Transverse colon (tissue), 4 donors: ENCODE results near the gene NPM1. TPM values are rescaled to one million over a fixed set of nuclear protein-coding genes. Genes with fewer than 3 reads are reported as not detected.

ENCODE experiments used
- DNase-seq: peaks from one replicate; pipeline ENCODE4 v3.0.0-alpha.2; 2019
- H3K27ac ChIP-seq, 4 donors: fragments of 200-600 bp; sonication (generic); 2 replicates each; pipeline ENCODE4 v1.5.1; 2016 to 2018; ENCODE audit warnings: inconsistent platforms in 4 of 4
- H3K27me3 ChIP-seq: fragments of 200-600 bp; sonication (generic); 2 replicates; pipeline ENCODE4 v1.5.1; 2017; ENCODE audit warnings: inconsistent platforms
- H3K36me3 ChIP-seq, 4 donors: fragments of 200-600 bp; sonication (generic); 2 replicates each; pipeline ENCODE4 v1.5.1; 2017 to 2019; ENCODE audit warnings: inconsistent platforms in 4 of 4
- H3K4me1 ChIP-seq, 4 donors: fragments of 200-600 bp; sonication (generic); 2 replicates each; pipeline ENCODE4 v1.5.1; 2017 to 2020; ENCODE audit warnings: inconsistent platforms in 4 of 4
- H3K4me3 ChIP-seq, 4 donors: fragments of 200-600 bp; sonication (generic); 1 replicate in 1 of 4; 2 replicates in 3 of 4; pipeline versions ENCODE4 v1.5.1 to v1.6.1; 2017 to 2019; ENCODE audit warnings: inconsistent platforms in 4 of 4
- H3K9me3 ChIP-seq, 2 donors: fragments of 200-600 bp; sonication (generic); 2 replicates each; pipeline ENCODE4 v1.5.1; 2017 to 2019; ENCODE audit warnings: inconsistent platforms in 2 of 2
- EP300 ChIP-seq: sonication (generic); formaldehyde crosslinking; IDR thresholded peaks from one replicate; pipeline ENCODE4 v1.6.1; 2017; ENCODE audit warnings: antibody characterized with exemption, low read depth
- POLR2A ChIP-seq: fragments of 450-650 bp; IDR thresholded peaks from one replicate; pipeline ENCODE4 v1.6.1; 2016; ENCODE audit warnings: antibody characterized with exemption, mild to moderate bottlenecking, moderate library complexity
- POLR2AphosphoS5 ChIP-seq, 3 donors: sonication (generic); formaldehyde crosslinking; IDR thresholded peaks; one replicate each; pipeline ENCODE4 v1.6.1; 2016; ENCODE audit warnings: antibody characterized with exemption in 3 of 3
- WGBS, 2 donors: methylation state at CpG; one replicate each; pipeline ENCODE4 v1.1.5; 2018; ENCODE audit warnings: low coverage in 1 of 2; 5-methylcytosine and 5-hydroxymethylcytosine counted together
- in situ Hi-C, 4 donors: fragments of 200-750 bp; cut with MboI; loops; one replicate each; pipeline versions ENCODE4 v1.15.0 to v1.15.1; 2017; ENCODE audit warnings: low sequenced_read_pairs in 3 of 4, low pct_ligation_motif_present in 1 of 4, low pct_unique_long_range_greater_than_20kb in 1 of 4
- intact Hi-C: fragments of 100-400 bp; cut with DNase I; formaldehyde crosslinking; loops from one replicate; pipeline ENCODE4 v1.15.1; 2023; ENCODE audit warnings: low total_unique reads
- total RNA-seq, 4 donors: library from RNA; depleted of rRNA; stranded (reverse); fragments of >200 nt; gene quantifications; one replicate each; pipeline ENCODE4 v1.1.0, GENCODE V29; 2016
- TF ChIP-seq, protein P1 (sequence below), 5 experiments: fragments of 200-600 bp in 3 of 5; fragments of 450-650 bp in 2 of 5; sonication (generic) in 3 of 5; IDR thresholded peaks; 1 replicate in 2 of 5; 2 replicates in 3 of 5; pipeline ENCODE4 v1.5.1; 2016 to 2017; ENCODE audit warnings: antibody characterized with exemption in 5 of 5, inconsistent platforms in 3 of 5, mild to moderate bottlenecking in 2 of 5, moderate library complexity in 1 of 5

NPM1 gene
- total RNA-seq, 4 donors from 2014 or later, result 279 to 2,349 (median 380) TPM

DNA sequence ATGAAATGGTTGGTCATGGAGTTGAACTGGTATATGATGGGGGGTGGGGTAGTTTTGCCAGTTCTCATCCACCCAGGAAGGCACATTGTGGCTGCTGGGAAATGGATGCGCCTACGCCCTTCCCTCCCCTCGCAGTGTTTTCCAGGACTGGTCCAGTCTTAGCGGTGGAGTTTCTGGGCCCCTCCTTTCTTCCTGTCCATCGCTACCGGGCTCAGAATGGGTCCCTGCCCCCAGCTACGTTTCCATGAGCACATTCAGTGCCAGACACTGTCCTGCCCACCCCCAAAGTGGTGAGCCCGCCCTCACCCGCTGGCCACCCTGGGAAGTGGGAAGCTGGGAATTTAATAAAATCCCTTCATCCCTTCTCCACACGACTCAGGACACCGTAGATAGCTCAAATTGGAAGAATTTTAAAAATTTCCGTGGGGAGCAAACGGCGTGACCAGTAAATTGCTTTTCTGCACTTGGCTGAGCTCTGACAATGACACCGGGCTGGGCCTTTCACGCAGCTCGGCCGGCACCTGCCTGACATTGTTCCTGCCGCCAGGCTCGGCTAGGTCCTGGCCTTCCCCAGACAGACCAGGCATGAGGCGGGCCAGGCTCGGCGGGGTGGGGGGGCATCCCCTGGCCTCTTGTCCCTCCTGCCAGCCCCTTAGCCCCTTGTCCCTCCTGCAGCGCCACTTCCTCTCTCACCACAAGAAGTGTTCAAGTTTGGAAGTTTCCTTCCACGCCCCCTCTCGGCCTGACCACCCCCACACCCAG is 35.4 kb downstream of the NPM1 start:
- in situ Hi-C loops (loop anchor here (25.0 kb wide), 2 partner anchors 489 to 614 kb away; no protein-coding TSS in a partner anchor), intact Hi-C loops (no loop called here)
- 85 to 87% methylated on average over 13 to 26 of the region's 26 CpGs for WGBS, 2 donors
- Histone ChIP-seq H3K4me1 (peaks cover 19 to 30% (median 27%) of the 10 kb centered on the region in 4 donors), H3K36me3 (no peaks in the 10 kb centered on the region), H3K27me3 (peaks cover 29% of the 10 kb centered on the region), H3K4me3 (no peak overlapping the region), H3K27ac (no peak overlapping the region), H3K9me3 (no peaks in the 10 kb centered on the region)
- TF ChIP-seq EP300, result no peak
- TF ChIP-seq POLR2A, result no peak
- TF ChIP-seq, protein P1, sequence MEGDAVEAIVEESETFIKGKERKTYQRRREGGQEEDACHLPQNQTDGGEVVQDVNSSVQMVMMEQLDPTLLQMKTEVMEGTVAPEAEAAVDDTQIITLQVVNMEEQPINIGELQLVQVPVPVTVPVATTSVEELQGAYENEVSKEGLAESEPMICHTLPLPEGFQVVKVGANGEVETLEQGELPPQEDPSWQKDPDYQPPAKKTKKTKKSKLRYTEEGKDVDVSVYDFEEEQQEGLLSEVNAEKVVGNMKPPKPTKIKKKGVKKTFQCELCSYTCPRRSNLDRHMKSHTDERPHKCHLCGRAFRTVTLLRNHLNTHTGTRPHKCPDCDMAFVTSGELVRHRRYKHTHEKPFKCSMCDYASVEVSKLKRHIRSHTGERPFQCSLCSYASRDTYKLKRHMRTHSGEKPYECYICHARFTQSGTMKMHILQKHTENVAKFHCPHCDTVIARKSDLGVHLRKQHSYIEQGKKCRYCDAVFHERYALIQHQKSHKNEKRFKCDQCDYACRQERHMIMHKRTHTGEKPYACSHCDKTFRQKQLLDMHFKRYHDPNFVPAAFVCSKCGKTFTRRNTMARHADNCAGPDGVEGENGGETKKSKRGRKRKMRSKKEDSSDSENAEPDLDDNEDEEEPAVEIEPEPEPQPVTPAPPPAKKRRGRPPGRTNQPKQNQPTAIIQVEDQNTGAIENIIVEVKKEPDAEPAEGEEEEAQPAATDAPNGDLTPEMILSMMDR (IDR thresholded peaks at IDR 0.05), result no peak
- no peak for TF ChIP-seq POLR2AphosphoS5 (IDR thresholded peaks at IDR 0.05)
- no peak for DNase-seq

DNA sequence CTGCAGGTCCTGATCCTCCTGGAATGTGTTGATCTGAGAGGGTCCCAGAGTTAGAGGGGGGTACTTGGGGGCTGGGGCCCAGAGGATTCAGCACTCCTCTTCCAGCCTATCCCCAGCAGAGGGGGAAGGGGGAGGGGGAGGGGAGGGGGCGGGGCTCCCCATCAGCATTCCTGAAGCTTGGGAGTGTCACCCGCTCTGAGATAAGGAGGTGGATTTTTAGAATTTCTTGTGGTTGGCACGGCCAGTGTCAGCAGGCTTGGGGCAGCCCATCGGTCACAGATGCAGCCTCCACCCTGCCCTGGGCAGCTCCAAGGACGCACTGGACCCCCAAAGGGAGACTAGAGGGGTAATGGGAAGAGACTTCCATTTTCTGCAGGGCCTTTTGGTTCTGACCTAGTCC is 37.1 kb downstream of the NPM1 start:
- 64% methylated on average over 5 of the region's 5 CpGs; no CpG with 5 or more reads in 1 of the 2 donors for WGBS, 2 donors
- Histone ChIP-seq H3K36me3 (no peaks in the 10 kb centered on the region), H3K27me3 (peaks cover 18% of the 10 kb centered on the region), H3K4me3 (no peak overlapping the region), H3K9me3 (no peaks in the 10 kb centered on the region), H3K27ac (no peak overlapping the region), H3K4me1 (peaks cover 14 to 16% (median 14%) of the 10 kb centered on the region in 4 donors)
- in situ Hi-C loops (loop anchor here (25.0 kb wide), 3 partner anchors 463 to 613 kb away; no protein-coding TSS in a partner anchor), intact Hi-C loops (no loop called here)
- no peak for DNase-seq
- TF ChIP-seq EP300 (no peak), POLR2A (no peak), POLR2AphosphoS5 (IDR thresholded peaks at IDR 0.05) (no peak)
- TF ChIP-seq, protein P1 (IDR thresholded peaks at IDR 0.05), result no peak

DNA sequence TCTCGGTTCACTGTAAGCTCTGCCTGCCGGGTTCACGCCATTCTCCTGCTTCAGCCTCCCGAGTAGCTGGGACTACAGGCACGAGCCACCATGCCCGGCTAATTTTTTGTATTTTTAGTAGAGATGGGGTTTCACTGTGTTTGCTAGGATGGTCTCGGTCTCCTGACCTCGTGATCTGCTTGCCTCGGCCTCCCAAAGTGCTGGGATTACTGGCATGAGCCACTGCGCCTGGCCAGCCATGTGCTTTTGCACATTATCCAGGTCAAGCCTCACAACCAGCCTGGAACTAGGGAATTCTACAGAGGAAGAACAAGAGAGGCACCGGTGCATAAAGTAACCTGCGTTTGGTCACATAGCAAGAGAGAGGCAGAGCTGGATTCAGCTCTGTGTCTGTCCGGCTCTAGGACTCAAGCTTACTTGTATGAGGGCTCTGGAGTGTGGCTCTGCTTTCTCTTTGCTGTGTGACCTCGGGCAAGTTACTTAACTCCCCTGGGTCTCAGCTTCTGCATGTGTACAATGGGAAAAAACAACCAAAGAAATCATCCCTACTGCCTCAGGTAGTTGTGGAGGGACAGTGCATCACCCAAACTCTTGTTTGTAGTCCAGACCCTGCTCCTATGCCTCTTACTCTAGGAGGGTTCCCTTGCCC is 38.1 kb downstream of the NPM1 start:
- H3K36me3 ChIP-seq, result no peaks in the 10 kb centered on the region
- DNase-seq, result no peak
- H3K27ac ChIP-seq, result no peak overlapping the region
- H3K9me3 ChIP-seq, result no peaks in the 10 kb centered on the region
- peaks cover 8% of the 10 kb centered on the region for H3K27me3 ChIP-seq
- intact Hi-C loops, result no loop called here
- WGBS, 2 donors, result 91% methylated on average over 14 of the region's 14 CpGs; no CpG with 5 or more reads in 1 of the 2 donors
- in situ Hi-C loops, result loop anchor here in 1 of 4 donors (25.0 kb wide), 1 partner anchor 462 kb away; no protein-coding TSS in a partner anchor
- no peak for TF ChIP-seq POLR2A
- no peak for TF ChIP-seq POLR2AphosphoS5 (IDR thresholded peaks at IDR 0.05)
- TF ChIP-seq, protein P1 (IDR thresholded peaks at IDR 0.05), result no peak
- TF ChIP-seq EP300, result no peak
- peaks cover 6 to 8% (median 6%) of the 10 kb centered on the region in 4 donors for H3K4me1 ChIP-seq
- no peak overlapping the region for H3K4me3 ChIP-seq

DNA sequence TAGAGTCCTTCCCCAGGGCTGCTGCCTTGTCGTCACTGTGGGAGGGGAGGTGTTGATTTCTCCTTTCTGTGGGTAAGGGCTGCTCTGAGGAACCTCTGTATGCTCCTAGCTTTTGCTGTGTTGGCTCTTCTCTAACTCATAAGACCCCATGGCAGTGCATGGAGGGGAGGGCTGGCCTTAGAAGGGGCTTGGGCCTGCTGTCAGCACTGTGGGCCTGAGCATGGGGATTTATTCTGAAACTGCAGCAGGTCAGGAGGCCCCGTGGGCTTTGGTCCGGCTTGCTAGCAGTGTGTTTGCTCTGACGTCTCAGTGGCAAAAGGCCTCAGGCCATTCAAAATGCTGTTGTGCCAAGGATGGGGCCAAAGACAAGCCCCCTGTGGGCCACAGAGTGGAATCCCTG is 38.6 kb downstream of the NPM1 start:
- no peak for DNase-seq
- H3K36me3 ChIP-seq, result no peaks in the 10 kb centered on the region
- intact Hi-C loops (no loop called here), in situ Hi-C loops (loop anchor here in 1 of 4 donors (25.0 kb wide), 1 partner anchor 461 kb away; no protein-coding TSS in a partner anchor)
- peaks cover 3% of the 10 kb centered on the region for H3K27me3 ChIP-seq
- H3K9me3 ChIP-seq, result no peaks in the 10 kb centered on the region
- H3K27ac ChIP-seq, result no peak overlapping the region
- 78% methylated on average over 4 of the region's 4 CpGs; no CpG with 5 or more reads in 1 of the 2 donors for WGBS, 2 donors
- H3K4me1 ChIP-seq, result peaks cover under 1 to 2% (median under 1%) of the 10 kb centered on the region in 4 donors
- no peak overlapping the region for H3K4me3 ChIP-seq
- TF ChIP-seq EP300, result no peak
- no peak for TF ChIP-seq POLR2AphosphoS5 (IDR thresholded peaks at IDR 0.05)
- TF ChIP-seq, protein P1 (IDR thresholded peaks at IDR 0.05), result no peak
